Osteoblast (primary cell): ENCODE measurements around the gene LANCL2. TPM values are rescaled to one million over a fixed set of nuclear protein-coding genes. Genes with fewer than 3 reads are reported as not detected.

Experiments used
- DNase-seq: peaks from one replicate; pipeline ENCODE4 v3.0.0; 2011; ENCODE audit warnings: low spot score, mixed read lengths; ENCODE audit not compliant: insufficient read length; ENCODE audit errors: missing footprints
- H2AFZ ChIP-seq: 2 replicates; pipeline ENCODE4 v1.6.0; 2011; ENCODE audit warnings: mild to moderate bottlenecking, low read length
- H3K27ac ChIP-seq: 2 replicates; pipeline ENCODE4 v1.5.1; 2011; ENCODE audit warnings: mild to moderate bottlenecking, low read depth, low read length, moderate library complexity
- H3K27me3 ChIP-seq: 2 replicates; pipeline ENCODE4 v1.6.0; 2012; ENCODE audit warnings: mild to moderate bottlenecking, control low read depth, inconsistent platforms, low read length, moderate library complexity; ENCODE audit not compliant: insufficient read depth
- H3K36me3 ChIP-seq: 2 replicates; pipeline ENCODE4 v1.5.1; 2011; ENCODE audit warnings: mild to moderate bottlenecking, low read length, control low read depth, moderate library complexity; ENCODE audit not compliant: insufficient read depth
- H3K4me1 ChIP-seq: 2 replicates; pipeline ENCODE4 v1.5.1; 2011; ENCODE audit warnings: mild to moderate bottlenecking, low read length, control low read depth, moderate library complexity; ENCODE audit not compliant: insufficient read depth
- H3K4me2 ChIP-seq: 2 replicates; pipeline ENCODE4 v1.6.0; 2011; ENCODE audit warnings: mild to moderate bottlenecking, low read length; ENCODE audit not compliant: insufficient read depth
- H3K4me3 ChIP-seq: fragments of 200-600 bp; sonication (generic); 3 replicates; pipeline ENCODE4 v1.5.1; 2012; ENCODE audit warnings: mild to moderate bottlenecking, low read length, inconsistent platforms; ENCODE audit not compliant: insufficient read depth
- H3K79me2 ChIP-seq: 2 replicates; pipeline ENCODE4 v1.6.0; 2012; ENCODE audit warnings: mild to moderate bottlenecking, low read length, control low read depth, inconsistent platforms; ENCODE audit not compliant: insufficient read depth
- H3K9me3 ChIP-seq: 2 replicates; pipeline ENCODE4 v1.5.1; 2011; ENCODE audit warnings: low read depth, low read length, control low read depth
- H4K20me1 ChIP-seq: 2 replicates; pipeline ENCODE4 v1.6.0; 2012; ENCODE audit warnings: mild to moderate bottlenecking, low read length, control low read depth; ENCODE audit not compliant: insufficient read depth
- total RNA-seq: library from RNA; depleted of rRNA; stranded (reverse); fragments of >200 nt; gene quantifications from 2 replicates; pipeline ENCODE4 v1.2.3, GENCODE V29; 2012
- TF ChIP-seq, protein P1 (sequence below): IDR thresholded peaks from 2 replicates; pipeline ENCODE4 v1.5.1; 2011; ENCODE audit warnings: mild to moderate bottlenecking, low read depth, low read length, moderate library complexity; ENCODE audit errors: extremely low read depth

LANCL2 gene
- total RNA-seq, 1 donor, result 19.2 TPM

DNA sequence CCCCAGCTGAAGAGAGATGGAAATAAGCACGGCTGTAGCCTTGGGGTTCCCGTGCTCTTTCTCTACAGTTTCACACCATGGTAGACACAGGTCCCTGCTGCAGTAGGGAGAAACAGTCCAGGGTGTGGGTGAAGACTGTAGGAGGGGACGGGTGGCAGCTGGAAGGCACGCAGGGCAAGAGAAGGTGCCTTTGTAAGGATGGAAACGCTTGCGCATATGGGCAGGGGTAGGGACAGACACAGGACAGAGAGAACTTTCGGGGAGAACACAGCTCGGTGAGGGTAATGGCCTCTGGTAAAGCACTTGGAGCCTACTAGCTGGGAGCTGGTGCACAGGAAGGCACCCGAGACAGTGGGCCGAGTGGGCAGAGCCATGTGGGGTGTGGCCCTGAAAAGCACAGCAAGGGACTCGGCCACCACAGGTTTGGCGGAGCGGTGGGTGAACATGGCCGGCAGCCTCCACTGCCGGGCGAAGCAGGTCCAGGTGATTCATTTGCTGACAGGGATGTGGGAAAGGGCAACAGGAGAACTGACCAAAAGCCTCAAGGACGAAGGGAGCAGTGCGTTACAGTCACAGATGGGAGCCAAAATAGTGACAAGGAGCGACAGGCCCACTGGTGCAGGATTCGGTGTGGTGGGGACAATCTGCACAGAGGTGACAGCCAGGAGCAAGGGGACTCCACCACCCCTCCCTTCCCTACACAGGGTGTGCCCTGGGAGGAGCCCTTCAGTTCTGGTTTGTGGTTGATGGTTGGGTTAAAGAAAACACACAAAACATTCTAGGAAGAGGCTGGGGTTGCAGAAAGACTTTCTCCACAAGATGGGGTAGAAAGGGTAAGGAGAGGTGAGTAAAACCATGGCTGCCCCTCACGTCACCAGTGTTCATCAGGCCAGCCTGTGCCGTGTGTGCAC is 110.1 kb downstream of the LANCL2 start:
- Histone ChIP-seq H3K4me3 (no peak overlapping the region), H3K27ac (peak overlapping the region; percentile 67), H3K79me2 (peaks cover 2% of the 10 kb centered on the region), H2AFZ (no peak overlapping the region), H3K36me3 (no peaks in the 10 kb centered on the region), H3K27me3 (no peaks in the 10 kb centered on the region), H4K20me1 (peaks cover 22% of the 10 kb centered on the region), H3K4me2 (no peak overlapping the region), H3K4me1 (peaks cover 32% of the 10 kb centered on the region), H3K9me3 (no peaks in the 10 kb centered on the region)
- TF ChIP-seq, protein P1, sequence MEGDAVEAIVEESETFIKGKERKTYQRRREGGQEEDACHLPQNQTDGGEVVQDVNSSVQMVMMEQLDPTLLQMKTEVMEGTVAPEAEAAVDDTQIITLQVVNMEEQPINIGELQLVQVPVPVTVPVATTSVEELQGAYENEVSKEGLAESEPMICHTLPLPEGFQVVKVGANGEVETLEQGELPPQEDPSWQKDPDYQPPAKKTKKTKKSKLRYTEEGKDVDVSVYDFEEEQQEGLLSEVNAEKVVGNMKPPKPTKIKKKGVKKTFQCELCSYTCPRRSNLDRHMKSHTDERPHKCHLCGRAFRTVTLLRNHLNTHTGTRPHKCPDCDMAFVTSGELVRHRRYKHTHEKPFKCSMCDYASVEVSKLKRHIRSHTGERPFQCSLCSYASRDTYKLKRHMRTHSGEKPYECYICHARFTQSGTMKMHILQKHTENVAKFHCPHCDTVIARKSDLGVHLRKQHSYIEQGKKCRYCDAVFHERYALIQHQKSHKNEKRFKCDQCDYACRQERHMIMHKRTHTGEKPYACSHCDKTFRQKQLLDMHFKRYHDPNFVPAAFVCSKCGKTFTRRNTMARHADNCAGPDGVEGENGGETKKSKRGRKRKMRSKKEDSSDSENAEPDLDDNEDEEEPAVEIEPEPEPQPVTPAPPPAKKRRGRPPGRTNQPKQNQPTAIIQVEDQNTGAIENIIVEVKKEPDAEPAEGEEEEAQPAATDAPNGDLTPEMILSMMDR, result no peak
- DNase-seq, result peak; percentile 55

- Histone ChIP-seq H3K9me3 (no peaks in the 10 kb centered on the region), H3K4me3 (no peak overlapping the region), H3K27ac (peak overlapping the region; percentile 67), H3K36me3 (no peaks in the 10 kb centered on the region), H3K4me2 (peak overlapping the region; percentile 3), H2AFZ (no peak overlapping the region), H3K79me2 (peaks cover 2% of the 10 kb centered on the region), H3K27me3 (no peaks in the 10 kb centered on the region), H4K20me1 (peaks cover 22% of the 10 kb centered on the region), H3K4me1 (peaks cover 32% of the 10 kb centered on the region)
- TF ChIP-seq, protein P1, result no peak
- peak; percentile 92 for DNase-seq
Measured at GRCh38 chr7:55475855-55476803, 111.0 kb downstream of the LANCL2 start.

DNA sequence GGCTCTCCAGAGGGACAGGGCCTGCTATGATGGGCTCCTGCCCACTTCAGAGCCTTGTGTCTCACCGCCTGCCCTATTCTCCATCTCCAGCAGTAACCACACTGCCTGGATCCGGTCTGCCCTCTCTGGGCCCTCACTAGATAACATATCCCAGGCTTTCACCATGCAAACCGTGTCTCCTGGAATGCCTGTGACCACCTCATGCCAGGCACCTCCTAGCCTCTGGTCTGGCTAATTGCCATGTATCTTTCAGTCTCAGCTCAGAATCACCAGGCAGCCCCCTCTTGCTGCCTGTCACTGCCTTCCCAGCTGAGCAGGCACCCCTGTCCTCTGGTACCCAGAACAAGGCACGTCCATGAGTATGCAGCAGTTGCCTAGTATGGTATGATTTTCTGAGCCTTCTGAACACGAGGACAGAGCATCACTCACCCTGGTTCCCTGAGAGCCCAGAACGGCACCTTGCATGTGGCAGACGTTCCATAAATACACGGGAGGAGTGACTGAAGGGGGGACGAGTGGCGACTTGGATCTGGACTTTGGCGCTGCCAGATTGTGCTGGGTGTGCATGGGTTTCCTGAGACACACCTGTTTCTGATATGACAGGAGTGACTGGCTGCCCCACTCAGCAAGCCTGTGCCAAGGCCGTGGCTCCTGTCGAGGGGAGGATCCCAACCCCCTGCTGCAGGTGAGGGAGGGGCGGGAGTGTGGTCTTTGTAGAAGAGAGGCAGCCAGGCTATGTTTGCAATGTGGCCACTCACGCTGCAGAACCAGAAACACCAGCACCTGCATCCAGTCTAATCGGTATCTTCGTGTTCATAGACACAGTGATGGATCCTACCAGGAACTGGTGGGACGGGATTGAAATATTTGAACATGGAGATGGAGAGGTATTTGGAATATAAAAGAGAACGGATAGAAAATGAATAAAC is 112.0 kb downstream of the LANCL2 start:
- Histone ChIP-seq H3K79me2 (peaks cover 2% of the 10 kb centered on the region), H4K20me1 (peaks cover 22% of the 10 kb centered on the region)

More for the DNA sequence above, 112.0 kb downstream of the LANCL2 start:
- H3K9me3 ChIP-seq, result no peaks in the 10 kb centered on the region
- H3K4me3 ChIP-seq, result no peak overlapping the region
- no peaks in the 10 kb centered on the region for H3K36me3 ChIP-seq
- no peaks in the 10 kb centered on the region for H3K27me3 ChIP-seq
- peak overlapping the region; percentile 80 for H3K4me2 ChIP-seq
- H3K27ac ChIP-seq, result peak overlapping the region; percentile 72
- H3K4me1 ChIP-seq, result peaks cover 32% of the 10 kb centered on the region
- TF ChIP-seq, protein P1, result no peak
- peak; percentile 27 for DNase-seq
- no peak overlapping the region for H2AFZ ChIP-seq
